ENCODE data around the gene RRAS2. TPM values are rescaled to one million over a fixed set of nuclear protein-coding genes. Genes with fewer than 3 reads are reported as not detected.

RRAS2 gene
- total and polyA plus RNA-seq, 9 of the 15 experiments (the other 6 are each of a cell fraction or from before 2014, with no cell fraction given): 9.4 to 47.5 (median 37.6) TPM

DNA sequence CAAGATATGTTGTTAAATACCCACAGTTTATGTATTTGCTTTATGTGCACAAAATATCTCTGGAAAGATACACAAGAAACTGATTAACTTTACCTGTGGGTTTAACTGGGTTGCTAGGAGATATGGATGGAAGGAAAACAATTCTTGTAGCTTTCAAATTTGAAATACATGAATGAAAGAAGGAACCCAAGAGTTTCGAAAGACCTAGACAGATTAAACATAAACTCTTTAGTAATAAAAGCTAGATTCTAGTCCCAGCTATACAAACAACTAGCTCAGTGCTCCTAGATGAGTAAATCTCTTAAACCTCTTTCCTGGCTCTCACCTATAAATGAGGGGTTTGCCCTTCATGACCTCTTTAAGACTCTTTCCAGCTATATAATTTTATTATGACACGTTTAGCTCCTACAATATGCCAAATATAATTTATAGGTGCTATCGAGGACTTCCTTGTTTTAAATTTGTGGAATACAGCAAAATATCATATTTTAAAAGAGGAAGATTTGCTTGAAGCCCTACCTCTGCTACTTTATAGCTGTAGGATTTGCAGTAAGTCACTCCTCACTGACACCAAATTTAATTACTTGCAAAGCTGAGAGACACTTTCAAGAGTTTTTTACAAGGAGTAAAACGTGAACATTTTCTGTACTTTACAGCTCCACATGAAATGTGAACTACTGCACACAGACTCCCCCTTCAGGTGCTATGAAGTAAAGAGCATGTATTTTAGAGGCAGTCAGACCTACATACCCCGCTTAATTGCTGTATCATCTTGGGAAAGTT lies 50.7 kb downstream of the RRAS2 start:
- in situ Hi-C loops (cut with MboI): loop anchor here (10.0 kb wide), 2 partner anchors 106 to 146 kb away; no protein-coding TSS in a partner anchor
- POLR2A ChIA-PET: interaction anchor here (0.6 to 1.1 kb wide), 2 partner anchors 13 to 558 kb away, joined by 3 to 5 read pairs; no protein-coding TSS in a partner anchor
- Histone ChIP-seq H3K4me2 (ENCODE audit: insufficient read depth, low read length) (no peak overlapping the region), H3K27ac (ENCODE audit: extremely low read depth, low read depth, low read length) (no peak overlapping the region), H3K9ac (ENCODE audit: insufficient read depth in 1 of 2, low read depth in 2 of 2, low read length in 2 of 2) (no peak overlapping the region), H3K9me3 (replicated peaks; ENCODE audit: control insufficient read depth, insufficient read depth, low read depth, low read length) (no peaks in the 10 kb centered on the region), H3K79me2 (ENCODE audit: control insufficient read depth, insufficient read depth, low read length) (peaks cover 36% of the 10 kb centered on the region), H4K20me1 (replicated peaks; ENCODE audit: control insufficient read depth, insufficient read depth, low read length) (peaks cover 17% of the 10 kb centered on the region; the same call in 1 of the 2 replicates), H3K4me1 (replicated peaks in 1 of 2; ENCODE audit: control insufficient read depth in 2 of 2, insufficient read depth in 2 of 2, low read length in 2 of 2) (peaks cover 0 to 3% of the 10 kb centered on the region in 2 experiments; a peak in 2 of 5 replicates), H3K4me3 (no peak overlapping the region), H3K27me3 (ENCODE audit: control insufficient read depth in 2 of 2, insufficient read depth in 2 of 2, low read length in 2 of 2) (no peaks in the 10 kb centered on the region), H3K9me1 (ENCODE audit: control insufficient read depth, insufficient read depth, low read length) (no peaks in the 10 kb centered on the region), H3K36me3 (ENCODE audit: control insufficient read depth, insufficient read depth, low read length) (no peaks in the 10 kb centered on the region), H2AFZ (ENCODE audit: low read depth, low read length) (peak overlapping the region; percentile 30; the same call in 1 of the 2 replicates)
- DNase-seq (ENCODE audit: extremely low read depth in 1 of 4, low spot score in 3 of 4) (peak; percentile 39 to 56 (median 50)), ATAC-seq (peak; percentile 93), FAIRE-seq (peak; percentile 84)
- intact Hi-C loops (cut with micrococcal nuclease): no loop called here
- no TSS peak for BruUV-seq (replicated peaks)
- CTCF ChIA-PET (ENCODE audit: low intra/inter-chr PET ratio): interaction anchor here (0.5 to 0.6 kb wide), 2 partner anchors 50 to 1554 kb away, joined by 3 read pairs; no protein-coding TSS in a partner anchor
- 22% methylated on average over 5 of the region's 5 CpGs for WGBS (ENCODE audit: insufficient coverage, low coverage, missing lambda C conversion rate)
- TF ChIP-seq CREBBP (IDR thresholded peaks at IDR 0.05; ENCODE audit: low read depth, low read length) (no peak), NR2C2 (CRISPR knock-in tag; IDR thresholded peaks at IDR 0.05) (no peak), NR2C2 (tag; IDR thresholded peaks at IDR 0.05) (no peak), GABPB2 (CRISPR knock-in tag; conservative IDR thresholded peaks at IDR 0.05) (no peak), SAP30 (IDR thresholded peaks at IDR 0.05; ENCODE audit: borderline replicate concordance, insufficient read depth, low read depth, low read length, poor library complexity, severe bottlenecking) (no peak), ZEB2 (IDR thresholded peaks at IDR 0.05) (no peak), BMI1 (IDR thresholded peaks at IDR 0.05; ENCODE audit: low read length) (no peak), NFE2 (IDR thresholded peaks at IDR 0.05; ENCODE audit: low read depth) (peak; percentile 55), RAD51 (IDR thresholded peaks at IDR 0.05; ENCODE audit: borderline replicate concordance, low read depth) (no peak), C11orf30 (IDR thresholded peaks at IDR 0.05; ENCODE audit: low read depth) (peak; percentile 36; the same call in 1 of the 2 replicates), ZBED1 (IDR thresholded peaks at IDR 0.05) (no peak), ZNF316 (IDR thresholded peaks at IDR 0.05) (peak; percentile 35; the same call in 1 of the 2 replicates), RBBP5 (IDR thresholded peaks at IDR 0.05; ENCODE audit: borderline replicate concordance, insufficient read depth, low read length, poor library complexity, severe bottlenecking) (no peak)
- TF ChIP-seq, protein P1, sequence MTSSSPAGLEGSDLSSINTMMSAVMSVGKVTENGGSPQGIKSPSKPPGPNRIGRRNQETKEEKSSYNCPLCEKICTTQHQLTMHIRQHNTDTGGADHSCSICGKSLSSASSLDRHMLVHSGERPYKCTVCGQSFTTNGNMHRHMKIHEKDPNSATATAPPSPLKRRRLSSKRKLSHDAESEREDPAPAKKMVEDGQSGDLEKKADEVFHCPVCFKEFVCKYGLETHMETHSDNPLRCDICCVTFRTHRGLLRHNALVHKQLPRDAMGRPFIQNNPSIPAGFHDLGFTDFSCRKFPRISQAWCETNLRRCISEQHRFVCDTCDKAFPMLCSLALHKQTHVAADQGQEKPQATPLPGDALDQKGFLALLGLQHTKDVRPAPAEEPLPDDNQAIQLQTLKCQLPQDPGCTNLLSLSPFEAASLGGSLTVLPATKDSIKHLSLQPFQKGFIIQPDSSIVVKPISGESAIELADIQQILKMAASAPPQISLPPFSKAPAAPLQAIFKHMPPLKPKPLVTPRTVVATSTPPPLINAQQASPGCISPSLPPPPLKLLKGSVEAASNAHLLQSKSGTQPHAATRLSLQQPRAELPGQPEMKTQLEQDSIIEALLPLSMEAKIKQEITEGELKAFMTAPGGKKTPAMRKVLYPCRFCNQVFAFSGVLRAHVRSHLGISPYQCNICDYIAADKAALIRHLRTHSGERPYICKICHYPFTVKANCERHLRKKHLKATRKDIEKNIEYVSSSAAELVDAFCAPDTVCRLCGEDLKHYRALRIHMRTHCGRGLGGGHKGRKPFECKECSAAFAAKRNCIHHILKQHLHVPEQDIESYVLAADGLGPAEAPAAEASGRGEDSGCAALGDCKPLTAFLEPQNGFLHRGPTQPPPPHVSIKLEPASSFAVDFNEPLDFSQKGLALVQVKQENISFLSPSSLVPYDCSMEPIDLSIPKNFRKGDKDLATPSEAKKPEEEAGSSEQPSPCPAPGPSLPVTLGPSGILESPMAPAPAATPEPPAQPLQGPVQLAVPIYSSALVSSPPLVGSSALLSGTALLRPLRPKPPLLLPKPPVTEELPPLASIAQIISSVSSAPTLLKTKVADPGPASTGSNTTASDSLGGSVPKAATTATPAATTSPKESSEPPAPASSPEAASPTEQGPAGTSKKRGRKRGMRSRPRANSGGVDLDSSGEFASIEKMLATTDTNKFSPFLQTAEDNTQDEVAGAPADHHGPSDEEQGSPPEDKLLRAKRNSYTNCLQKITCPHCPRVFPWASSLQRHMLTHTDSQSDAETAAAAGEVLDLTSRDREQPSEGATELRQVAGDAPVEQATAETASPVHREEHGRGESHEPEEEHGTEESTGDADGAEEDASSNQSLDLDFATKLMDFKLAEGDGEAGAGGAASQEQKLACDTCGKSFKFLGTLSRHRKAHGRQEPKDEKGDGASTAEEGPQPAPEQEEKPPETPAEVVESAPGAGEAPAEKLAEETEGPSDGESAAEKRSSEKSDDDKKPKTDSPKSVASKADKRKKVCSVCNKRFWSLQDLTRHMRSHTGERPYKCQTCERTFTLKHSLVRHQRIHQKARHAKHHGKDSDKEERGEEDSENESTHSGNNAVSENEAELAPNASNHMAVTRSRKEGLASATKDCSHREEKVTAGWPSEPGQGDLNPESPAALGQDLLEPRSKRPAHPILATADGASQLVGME (CRISPR knock-in tag; IDR thresholded peaks at IDR 0.05): no peak
- TF ChIP-seq, protein P2, sequence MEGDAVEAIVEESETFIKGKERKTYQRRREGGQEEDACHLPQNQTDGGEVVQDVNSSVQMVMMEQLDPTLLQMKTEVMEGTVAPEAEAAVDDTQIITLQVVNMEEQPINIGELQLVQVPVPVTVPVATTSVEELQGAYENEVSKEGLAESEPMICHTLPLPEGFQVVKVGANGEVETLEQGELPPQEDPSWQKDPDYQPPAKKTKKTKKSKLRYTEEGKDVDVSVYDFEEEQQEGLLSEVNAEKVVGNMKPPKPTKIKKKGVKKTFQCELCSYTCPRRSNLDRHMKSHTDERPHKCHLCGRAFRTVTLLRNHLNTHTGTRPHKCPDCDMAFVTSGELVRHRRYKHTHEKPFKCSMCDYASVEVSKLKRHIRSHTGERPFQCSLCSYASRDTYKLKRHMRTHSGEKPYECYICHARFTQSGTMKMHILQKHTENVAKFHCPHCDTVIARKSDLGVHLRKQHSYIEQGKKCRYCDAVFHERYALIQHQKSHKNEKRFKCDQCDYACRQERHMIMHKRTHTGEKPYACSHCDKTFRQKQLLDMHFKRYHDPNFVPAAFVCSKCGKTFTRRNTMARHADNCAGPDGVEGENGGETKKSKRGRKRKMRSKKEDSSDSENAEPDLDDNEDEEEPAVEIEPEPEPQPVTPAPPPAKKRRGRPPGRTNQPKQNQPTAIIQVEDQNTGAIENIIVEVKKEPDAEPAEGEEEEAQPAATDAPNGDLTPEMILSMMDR (IDR thresholded peaks at IDR 0.05 in 2 of 3, conservative IDR thresholded peaks at IDR 0.05 in 1 of 3; ENCODE audit: insufficient read depth in 2 of 3, low read depth in 1 of 3, low read length in 3 of 3): peak; percentile 29 to 68 (median 65); a peak in 5 of 6 replicates
